IPS DF 4.7 (cell line): ENCODE measurements around the gene CTTN.

Source experiments
- DNase-seq: peaks from one replicate; pipeline ENCODE4 v3.0.0-alpha.2; 2013; ENCODE audit warnings: low spot score; ENCODE audit errors: extremely low read depth

CTTN gene

GRCh38 chr11:70397983-70398833, at the start of gene CTTN:
TSS of gene CTTN (plus strand) at chr11:70398529. CDS start at chr11:70407298, 8,769 bp downstream.
- no peak for DNase-seq

- no peak for DNase-seq
These were observed 49.7 kb upstream of the CTTN start for GRCh38 chr11:70348608-70349007.

- DNase-seq = no peak
These were observed 46.7 kb upstream of the CTTN start for GRCh38 chr11:70351646-70352045.

- no peak for DNase-seq
These were observed 46.2 kb upstream of the CTTN start for GRCh38 chr11:70352100-70352499.

- DNase-seq = no peak
These were observed 45.7 kb upstream of the CTTN start for GRCh38 chr11:70352601-70353000.

GRCh38 chr11:70353329-70353728, 45.0 kb upstream of the CTTN start:
- no peak for DNase-seq

- no peak for DNase-seq
These were observed 44.3 kb upstream of the CTTN start for GRCh38 chr11:70353900-70354568.

- DNase-seq = no peak
These were observed 43.7 kb upstream of the CTTN start for GRCh38 chr11:70354629-70355028.

- no peak for DNase-seq
These were observed 39.6 kb upstream of the CTTN start for GRCh38 chr11:70358753-70359152.

- DNase-seq = no peak
These were observed 38.7 kb upstream of the CTTN start for GRCh38 chr11:70359451-70360205.

- no peak for DNase-seq
These were observed 38.1 kb upstream of the CTTN start for GRCh38 chr11:70360211-70360610.

- no peak for DNase-seq
These were observed 34.2 kb upstream of the CTTN start for GRCh38 chr11:70364178-70364577.

GRCh38 chr11:70364745-70365543, 33.4 kb upstream of the CTTN start:
- no peak for DNase-seq

- no peak for DNase-seq
These were observed 32.8 kb upstream of the CTTN start for GRCh38 chr11:70365544-70365927.

- no peak for DNase-seq
These were observed 31.3 kb upstream of the CTTN start for GRCh38 chr11:70367071-70367470.

GRCh38 chr11:70368961-70369360, 29.4 kb upstream of the CTTN start:
- no peak for DNase-seq

GRCh38 chr11:70371241-70371640, 27.1 kb upstream of the CTTN start:
- no peak for DNase-seq

GRCh38 chr11:70372076-70372475, 26.3 kb upstream of the CTTN start:
- DNase-seq = no peak

- DNase-seq = no peak
These were observed 21.7 kb upstream of the CTTN start for GRCh38 chr11:70376621-70377020.

GRCh38 chr11:70377645-70378044, 20.7 kb upstream of the CTTN start:
- no peak for DNase-seq

GRCh38 chr11:70378506-70379134, 19.7 kb upstream of the CTTN start:
- DNase-seq = no peak
